Suprapubic skin (tissue), 4 donors: ENCODE data around the gene SOX6.

Experiments used
- EP300 ChIP-seq: sonication (generic); formaldehyde crosslinking; IDR thresholded peaks from one replicate; pipeline ENCODE4 v1.6.1; 2017; ENCODE audit warnings: antibody characterized with exemption
- POLR2A ChIP-seq, 2 donors: fragments of 450-650 bp; IDR thresholded peaks; one replicate each; pipeline ENCODE4 v1.6.1; 2017; ENCODE audit warnings: antibody characterized with exemption in 2 of 2, mild to moderate bottlenecking in 2 of 2, moderate library complexity in 2 of 2
- POLR2AphosphoS5 ChIP-seq, 3 donors: sonication (generic); formaldehyde crosslinking; IDR thresholded peaks; one replicate each; pipeline ENCODE4 v1.6.1; 2017; ENCODE audit warnings: antibody characterized with exemption in 3 of 3
- TF ChIP-seq, protein P1 (sequence below), 2 donors: fragments of 200-600 bp in 1 of 2; fragments of 450-650 bp in 1 of 2; sonication (generic) in 1 of 2; IDR thresholded peaks; one replicate each; pipeline ENCODE4 v1.5.1; 2016 to 2019; ENCODE audit warnings: antibody characterized with exemption in 2 of 2, mild to moderate bottlenecking in 1 of 2, moderate library complexity in 1 of 2

DNA sequence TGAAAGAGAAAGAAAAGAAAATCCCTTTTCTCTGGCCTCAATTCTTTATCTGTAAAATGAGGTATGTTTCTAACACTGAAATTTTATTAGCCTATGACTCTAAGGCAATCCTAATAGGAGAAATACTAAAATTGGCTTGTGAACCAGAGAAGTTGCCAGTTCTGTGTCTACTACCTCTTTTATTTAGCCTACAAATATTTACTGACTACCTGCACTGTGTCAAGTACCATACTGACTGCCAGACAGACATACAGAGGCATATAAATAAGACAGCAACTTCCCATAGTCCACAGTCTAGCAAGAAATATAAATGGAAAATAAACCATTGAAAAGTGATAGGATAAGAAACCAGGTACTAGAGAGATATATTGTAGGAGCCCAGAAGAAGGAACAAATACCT lies 2.4 kb upstream of the SOX6 start:
- TF ChIP-seq, protein P1, sequence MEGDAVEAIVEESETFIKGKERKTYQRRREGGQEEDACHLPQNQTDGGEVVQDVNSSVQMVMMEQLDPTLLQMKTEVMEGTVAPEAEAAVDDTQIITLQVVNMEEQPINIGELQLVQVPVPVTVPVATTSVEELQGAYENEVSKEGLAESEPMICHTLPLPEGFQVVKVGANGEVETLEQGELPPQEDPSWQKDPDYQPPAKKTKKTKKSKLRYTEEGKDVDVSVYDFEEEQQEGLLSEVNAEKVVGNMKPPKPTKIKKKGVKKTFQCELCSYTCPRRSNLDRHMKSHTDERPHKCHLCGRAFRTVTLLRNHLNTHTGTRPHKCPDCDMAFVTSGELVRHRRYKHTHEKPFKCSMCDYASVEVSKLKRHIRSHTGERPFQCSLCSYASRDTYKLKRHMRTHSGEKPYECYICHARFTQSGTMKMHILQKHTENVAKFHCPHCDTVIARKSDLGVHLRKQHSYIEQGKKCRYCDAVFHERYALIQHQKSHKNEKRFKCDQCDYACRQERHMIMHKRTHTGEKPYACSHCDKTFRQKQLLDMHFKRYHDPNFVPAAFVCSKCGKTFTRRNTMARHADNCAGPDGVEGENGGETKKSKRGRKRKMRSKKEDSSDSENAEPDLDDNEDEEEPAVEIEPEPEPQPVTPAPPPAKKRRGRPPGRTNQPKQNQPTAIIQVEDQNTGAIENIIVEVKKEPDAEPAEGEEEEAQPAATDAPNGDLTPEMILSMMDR (IDR thresholded peaks at IDR 0.05), result no peak
- no peak for TF ChIP-seq POLR2A (IDR thresholded peaks at IDR 0.05)
- no peak for TF ChIP-seq EP300
- TF ChIP-seq POLR2AphosphoS5 (IDR thresholded peaks at IDR 0.05), result no peak
